ENCODE data around the gene OTOF. TPM values are rescaled to one million over a fixed set of nuclear protein-coding genes. Genes with fewer than 3 reads are reported as not detected.

The OTOF gene
- total and polyA plus RNA-seq, 2 of the 13 experiments (the other 11 are each of a cell fraction or from before 2014, with no cell fraction given), result 0.04 TPM; not detected in 1

- Histone ChIP-seq H3K4me2 (ENCODE audit: low read depth, low read length) (no peak overlapping the region), H4K20me1 (ENCODE audit: insufficient read depth, low read length) (no peaks in the 10 kb centered on the region), H3K9me3 (ENCODE audit: low read length) (no peaks in the 10 kb centered on the region), H3K27ac (ENCODE audit: extremely low read length, insufficient read depth, low read length) (no peak overlapping the region), H3K4me1 (ENCODE audit: insufficient read depth, low read length) (peaks cover 40% of the 10 kb centered on the region), H3K9ac (ENCODE audit: insufficient read depth, low read depth, low read length) (no peak overlapping the region), H3K4me3 (replicated peaks in 1 of 3; ENCODE audit: insufficient read depth in 1 of 3, low read depth in 2 of 3, low read length in 3 of 3) (no peak overlapping the region), H3K79me2 (ENCODE audit: insufficient read depth, low read length) (no peaks in the 10 kb centered on the region), H3K27me3 (ENCODE audit: control insufficient read depth in 1 of 2, insufficient read depth in 2 of 2, low read length in 2 of 2) (peaks cover 0 to 38% of the 10 kb centered on the region in 2 experiments; a peak in 3 of 5 replicates), H3K36me3 (replicated peaks in 1 of 2; ENCODE audit: control insufficient read depth in 1 of 2, insufficient read depth in 2 of 2, low read length in 2 of 2) (no peaks in the 10 kb centered on the region), H2AFZ (ENCODE audit: low read length) (no peak overlapping the region)
- no peak for FAIRE-seq
- POLR2A ChIA-PET, result no interaction called here
- no TSS peak for BruUV-seq (replicated peaks)
- DNase-seq (ENCODE audit: low spot score), result no peak
- WGBS (ENCODE audit: low lambda C conversion rate), result 49% methylated on average over 30 of the region's 30 CpGs
- in situ Hi-C loops (cut with HindIII; ENCODE audit: extremely low pct_ligation_motif_present, low pct_unique_long_range_greater_than_20kb) (no loop called here), intact Hi-C loops (cut with micrococcal nuclease; ENCODE audit: unreplicated experiment) (no loop called here)
- CTCF ChIA-PET (ENCODE audit: low intra/inter-chr PET ratio, low total read pairs), result no interaction called here
- no peak for ATAC-seq
- no peak for TF ChIP-seq ZNF264 (CRISPR knock-in tag; IDR thresholded peaks at IDR 0.05)
- TF ChIP-seq HHEX (CRISPR knock-in tag; IDR thresholded peaks at IDR 0.05), result no peak
- TF ChIP-seq CERS6 (CRISPR knock-in tag; IDR thresholded peaks at IDR 0.05), result no peak
- TF ChIP-seq MNT (IDR thresholded peaks at IDR 0.05), result peak; percentile 98
- 0 out of 2 replicates have a peak, but pooled peaks have one; percentile 48 for TF ChIP-seq DNMT1 (CRISPR knock-in tag; IDR thresholded peaks at IDR 0.05)
- TF ChIP-seq ZHX1 (CRISPR knock-in tag; IDR thresholded peaks at IDR 0.05; ENCODE audit: low read depth), result peak; percentile 15; the same call in 1 of the 2 replicates
- no peak for TF ChIP-seq ZNF749 (CRISPR knock-in tag; IDR thresholded peaks at IDR 0.05; ENCODE audit: borderline replicate concordance)
- 0 out of 2 replicates have a peak, but pooled peaks have one; percentile 27 for TF ChIP-seq JUNB (CRISPR knock-in tag; IDR thresholded peaks at IDR 0.05; ENCODE audit: borderline replicate concordance)
- 0 out of 2 replicates have a peak, but pooled peaks have one; percentile 29 for TF ChIP-seq SOX6 (IDR thresholded peaks at IDR 0.05)
- no peak for TF ChIP-seq SOX6 (CRISPR knock-in tag; IDR thresholded peaks at IDR 0.05)
- peak; percentile 50; the same call in 1 of the 2 replicates for TF ChIP-seq MTA1 (CRISPR knock-in tag; IDR thresholded peaks at IDR 0.05; ENCODE audit: borderline replicate concordance)
- TF ChIP-seq ZBTB25 (CRISPR knock-in tag; IDR thresholded peaks at IDR 0.05), result no peak
- 0 out of 2 replicates have a peak, but pooled peaks have one; percentile 25 for TF ChIP-seq BATF2 (CRISPR knock-in tag; IDR thresholded peaks at IDR 0.05)
- TF ChIP-seq LBX2 (CRISPR knock-in tag; IDR thresholded peaks at IDR 0.05; ENCODE audit: borderline replicate concordance), result no peak
- no peak for TF ChIP-seq ETV5 (CRISPR knock-in tag; IDR thresholded peaks at IDR 0.05; ENCODE audit: borderline replicate concordance)
- TF ChIP-seq HMG20B (CRISPR knock-in tag; conservative IDR thresholded peaks at IDR 0.05), result no peak
Observed at GRCh38 chr2:26482211-26483026, 4.5 kb upstream of the OTOF start.

Data from HepG2 (cell line).